HG03159 (cell line): ENCODE data around the gene ARHGEF12.
A peak's percentile ranks its signal among the peaks of the same experiment; 100 is the strongest.
"Not testable (repeated sequence)": the region's sequence is repeated elsewhere in the genome, so short reads cannot be mapped to it uniquely, and the experiment has no call there.

Experiments
- ATAC-seq: cut with Tn5 transposase; IDR thresholded peaks from one replicate; pipeline ENCODE4 v1.9.1; 2021; ENCODE audit warnings: mild to moderate bottlenecking, moderate library complexity; ENCODE audit not compliant: unreplicated experiment

The ARHGEF12 gene

DNA sequence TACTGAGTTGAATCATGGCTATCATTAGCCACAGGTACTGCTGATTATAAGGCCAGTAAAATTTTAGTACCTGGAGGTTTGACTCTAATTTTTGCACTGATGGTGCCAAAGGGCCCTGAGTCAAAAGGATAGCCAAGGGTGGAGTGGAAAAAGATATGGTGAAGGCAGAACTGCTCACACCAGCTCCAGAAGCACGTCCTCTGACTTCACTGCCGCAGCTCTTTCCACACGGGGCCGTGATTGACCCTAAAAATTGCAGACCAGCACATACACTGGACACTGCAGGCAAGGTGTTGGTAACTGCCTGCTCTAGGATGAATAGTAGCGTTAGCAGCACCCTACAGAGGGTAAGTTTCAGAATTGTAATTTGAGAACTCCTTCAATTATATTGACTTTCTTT lies 149.9 kb downstream of the ARHGEF12 start:
- no peak for ATAC-seq

DNA sequence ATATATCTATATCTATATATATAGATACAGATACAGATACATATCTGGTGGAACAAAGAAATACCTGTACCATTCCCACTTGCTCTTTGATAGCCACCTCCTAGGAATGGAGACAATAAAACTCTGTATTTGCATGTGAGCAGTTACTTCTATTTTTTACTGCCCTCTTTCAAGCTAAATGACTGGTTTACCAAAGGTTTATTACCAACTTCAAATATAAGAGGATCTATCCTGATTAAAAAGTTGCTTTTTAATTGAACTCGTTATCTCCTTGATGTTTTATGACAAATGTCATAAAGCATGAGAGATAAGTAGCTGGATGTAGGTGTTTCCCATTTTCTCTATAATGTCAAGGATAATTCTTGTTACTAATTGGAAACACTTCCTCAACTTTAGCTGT lies 153.6 kb downstream of the ARHGEF12 start:
- ATAC-seq = no peak

DNA sequence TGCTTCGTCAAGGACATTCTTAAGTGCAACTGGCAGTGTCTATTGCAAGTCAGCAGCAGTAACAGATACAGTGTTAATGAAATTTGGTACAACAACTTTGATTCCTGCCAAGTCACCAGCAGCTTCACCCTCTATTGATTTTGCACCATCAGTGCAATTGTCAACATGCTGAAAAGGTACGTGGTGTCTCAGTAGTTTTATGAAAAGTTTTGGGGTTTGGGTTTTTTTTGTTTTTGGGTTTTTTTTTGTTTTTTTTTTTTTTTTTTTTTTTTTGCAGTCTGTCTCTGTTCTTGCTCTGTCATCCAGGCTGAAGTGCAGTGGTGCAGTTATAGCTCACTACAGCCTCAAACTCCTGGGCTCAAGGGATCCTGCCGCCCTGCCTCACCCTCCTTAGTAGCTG lies 156.3 kb downstream of the ARHGEF12 start:
- no peak for ATAC-seq

DNA sequence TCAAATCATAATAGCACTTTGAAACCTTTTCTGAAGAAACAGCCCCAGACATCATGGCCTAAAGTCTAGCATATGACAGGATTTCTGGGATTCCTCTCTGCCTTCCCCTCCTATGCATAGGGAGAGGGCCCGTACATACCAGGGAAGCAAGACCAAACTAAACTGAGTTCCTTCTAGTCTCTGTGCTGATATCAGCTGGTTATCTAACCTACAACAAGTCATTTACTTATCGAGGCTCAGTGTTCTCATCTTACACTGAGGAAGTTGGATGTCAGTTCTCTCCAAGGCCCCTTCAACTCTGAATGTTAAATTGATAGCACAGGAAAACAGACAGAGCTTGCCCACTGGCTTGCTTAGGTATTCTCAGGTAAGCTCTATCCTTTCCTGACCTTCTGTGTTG lies 158.4 kb downstream of the ARHGEF12 start:
- no peak for ATAC-seq

DNA sequence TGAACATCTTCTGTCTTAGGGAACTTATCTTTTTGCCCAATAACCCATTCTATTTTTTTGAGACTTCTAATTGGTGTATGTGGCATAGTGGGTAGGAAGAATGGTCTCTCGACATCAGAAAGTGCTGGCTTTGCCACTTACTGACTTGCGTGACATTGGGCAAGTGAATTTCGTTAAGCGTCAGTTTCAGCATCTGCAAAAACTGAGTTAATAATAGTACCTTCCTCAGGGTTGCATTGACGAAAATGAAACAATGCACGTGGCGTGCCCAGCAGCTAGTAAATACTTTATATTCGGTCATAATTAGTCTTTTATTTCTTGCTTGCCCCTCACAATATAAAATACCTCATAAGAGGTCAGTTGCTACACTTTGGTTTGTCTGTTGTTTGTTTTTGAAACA lies 162.9 kb downstream of the ARHGEF12 start:
- no peak for ATAC-seq

DNA sequence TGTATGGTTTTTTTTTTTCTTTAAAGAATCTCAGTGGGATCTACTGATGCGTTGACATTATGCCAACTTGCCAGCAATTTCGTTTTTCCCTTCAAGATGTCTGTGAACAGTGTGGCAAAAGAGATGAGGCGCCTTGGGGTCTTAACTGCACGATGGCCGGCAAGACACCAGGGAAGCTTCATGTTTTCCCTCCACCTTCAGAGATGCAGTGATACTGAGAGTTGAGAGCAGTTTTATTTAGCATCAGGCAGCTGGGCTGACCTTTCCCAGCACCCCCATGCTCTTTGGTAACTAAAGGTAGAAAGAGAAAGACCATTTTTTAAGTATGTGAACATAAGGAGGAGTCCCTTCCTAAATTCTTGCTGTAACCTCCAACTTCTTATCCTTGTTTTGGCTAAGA lies 163.6 kb downstream of the ARHGEF12 start:
- ATAC-seq = no peak

DNA sequence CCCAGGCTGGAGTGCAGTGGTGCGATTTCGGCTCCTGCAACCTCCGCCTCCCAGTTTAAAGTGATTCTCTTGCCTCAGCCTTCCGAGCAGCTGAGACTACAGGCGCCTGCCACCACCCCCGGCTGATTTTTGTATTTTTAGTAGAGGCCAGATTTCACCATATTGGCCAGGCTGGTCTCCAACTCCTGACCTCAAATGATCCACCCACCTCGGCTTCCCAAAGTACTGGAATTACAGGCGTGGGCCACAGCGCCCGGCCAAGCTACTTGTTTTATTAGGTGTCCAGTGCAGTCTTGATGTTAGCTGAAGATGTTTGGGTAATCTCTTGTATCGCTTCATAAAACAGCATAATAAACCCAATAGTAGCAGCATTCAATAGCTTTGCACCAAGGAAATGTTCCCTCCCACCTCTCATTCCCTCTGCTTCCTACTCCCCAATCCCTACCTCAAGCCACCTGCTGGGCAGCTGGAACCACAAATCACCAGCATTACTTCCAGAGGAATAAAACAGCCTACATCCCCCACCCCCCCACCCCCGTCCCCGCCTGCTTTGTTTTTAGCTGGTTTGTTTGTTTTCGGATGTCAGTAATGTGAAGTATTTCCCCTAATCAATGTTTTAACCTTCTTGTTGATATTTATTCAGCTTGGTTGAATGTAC lies 164.3 kb downstream of the ARHGEF12 start:
- no peak for ATAC-seq

DNA sequence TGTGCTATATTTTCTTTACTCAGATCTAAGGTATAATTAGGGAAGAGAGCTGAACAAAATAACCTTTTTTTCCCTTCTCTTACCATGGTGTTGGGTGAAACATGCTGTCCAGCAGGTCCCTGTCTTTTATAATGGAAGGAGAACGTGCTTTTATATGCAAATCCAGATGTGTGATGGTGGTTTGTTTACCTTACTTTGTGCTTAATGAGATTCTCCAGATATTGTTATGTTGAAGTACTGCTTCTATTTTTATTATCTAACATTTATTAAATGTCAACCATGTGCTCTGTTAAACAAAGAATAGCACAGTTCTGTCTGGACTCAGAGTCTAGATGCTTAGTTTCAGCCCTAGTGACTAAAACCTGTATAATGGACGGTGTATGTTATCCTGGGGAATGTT lies 165.2 kb downstream of the ARHGEF12 start:
- ATAC-seq = no peak

DNA sequence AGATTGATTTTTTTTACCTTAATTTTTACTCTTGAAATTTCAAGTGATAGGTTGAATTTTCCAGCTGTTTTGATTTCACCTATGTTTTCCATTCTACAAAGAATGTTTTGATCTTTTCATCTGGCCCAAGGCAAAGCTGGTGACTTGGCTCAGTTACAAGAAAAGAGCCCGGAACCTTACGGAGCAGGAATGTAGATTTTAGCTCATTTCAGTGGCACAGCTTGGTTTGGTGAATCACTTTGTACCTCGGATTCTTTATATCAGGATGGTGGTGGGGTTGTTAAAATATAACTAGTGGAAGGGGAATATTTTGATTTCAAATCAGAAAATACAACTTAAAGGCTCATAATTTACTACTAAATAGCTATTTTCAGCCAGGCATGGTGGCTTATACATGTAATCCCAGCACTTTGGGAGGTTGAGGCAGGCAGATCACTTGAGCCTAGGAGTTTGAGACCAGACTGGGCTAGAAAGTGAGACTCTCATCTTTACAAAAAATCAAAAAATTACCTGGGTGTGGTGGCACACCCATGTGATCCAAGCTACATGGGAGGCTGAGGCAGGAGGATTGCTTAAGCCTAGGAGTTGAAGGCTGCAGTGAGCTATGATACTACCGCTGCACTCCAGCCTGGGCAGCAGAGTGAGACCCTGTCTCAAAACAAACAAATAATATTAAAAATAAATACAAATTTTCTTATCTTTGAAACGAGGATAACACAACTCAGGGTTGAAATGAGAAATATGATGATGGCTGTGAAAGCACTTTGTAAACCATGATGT lies 166.0 kb downstream of the ARHGEF12 start:
- ATAC-seq = no peak

DNA sequence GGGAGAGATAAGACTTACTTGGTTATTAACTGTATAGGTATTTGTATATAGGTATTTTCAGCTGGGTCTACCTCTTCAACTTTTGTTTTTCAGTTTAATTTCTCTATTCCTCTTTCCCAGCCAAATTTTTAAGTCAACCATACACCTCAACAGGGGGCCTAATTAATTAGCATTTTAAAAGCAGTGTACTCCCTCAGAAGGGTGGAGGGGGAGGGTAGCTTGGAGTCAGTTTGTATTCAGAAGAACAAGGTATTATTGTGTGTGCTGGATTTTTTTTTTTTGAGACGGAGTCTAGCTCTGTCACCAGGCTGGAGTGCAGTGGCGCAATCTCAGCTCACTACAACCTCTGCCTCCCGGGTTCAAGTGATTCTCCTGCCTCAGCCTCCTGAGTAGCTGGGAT lies 167.3 kb downstream of the ARHGEF12 start:
- ATAC-seq = not testable (repeated sequence)

DNA sequence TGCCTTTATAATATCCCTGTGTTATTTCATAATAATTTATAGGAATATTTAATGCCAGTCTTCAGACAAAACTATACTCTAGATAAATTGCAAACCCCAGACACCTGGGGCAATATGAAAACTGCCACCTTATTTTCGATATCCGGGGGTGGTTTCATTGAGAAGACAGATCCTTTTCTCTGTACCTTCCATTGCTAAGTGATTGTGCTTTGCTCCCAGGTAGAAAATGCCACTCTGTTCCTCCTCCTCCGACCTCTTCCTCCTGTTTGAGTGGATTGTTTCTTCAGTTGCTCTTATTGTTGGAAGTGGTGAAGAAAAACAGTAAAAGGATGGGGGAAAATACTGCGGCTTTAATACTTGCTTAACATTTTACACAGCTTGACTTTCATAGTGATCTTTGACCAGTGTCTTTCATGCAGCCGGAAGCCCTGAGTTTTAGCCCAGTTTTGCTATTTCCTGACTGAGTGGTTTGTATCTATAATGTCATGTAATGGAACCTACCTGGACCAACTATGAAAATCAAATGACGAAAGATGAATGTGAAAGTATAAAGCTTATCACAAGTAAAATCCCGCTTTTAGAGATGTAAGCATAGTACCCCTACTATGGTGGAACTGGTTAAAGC lies 169.7 kb downstream of the ARHGEF12 start:
- no peak for ATAC-seq

DNA sequence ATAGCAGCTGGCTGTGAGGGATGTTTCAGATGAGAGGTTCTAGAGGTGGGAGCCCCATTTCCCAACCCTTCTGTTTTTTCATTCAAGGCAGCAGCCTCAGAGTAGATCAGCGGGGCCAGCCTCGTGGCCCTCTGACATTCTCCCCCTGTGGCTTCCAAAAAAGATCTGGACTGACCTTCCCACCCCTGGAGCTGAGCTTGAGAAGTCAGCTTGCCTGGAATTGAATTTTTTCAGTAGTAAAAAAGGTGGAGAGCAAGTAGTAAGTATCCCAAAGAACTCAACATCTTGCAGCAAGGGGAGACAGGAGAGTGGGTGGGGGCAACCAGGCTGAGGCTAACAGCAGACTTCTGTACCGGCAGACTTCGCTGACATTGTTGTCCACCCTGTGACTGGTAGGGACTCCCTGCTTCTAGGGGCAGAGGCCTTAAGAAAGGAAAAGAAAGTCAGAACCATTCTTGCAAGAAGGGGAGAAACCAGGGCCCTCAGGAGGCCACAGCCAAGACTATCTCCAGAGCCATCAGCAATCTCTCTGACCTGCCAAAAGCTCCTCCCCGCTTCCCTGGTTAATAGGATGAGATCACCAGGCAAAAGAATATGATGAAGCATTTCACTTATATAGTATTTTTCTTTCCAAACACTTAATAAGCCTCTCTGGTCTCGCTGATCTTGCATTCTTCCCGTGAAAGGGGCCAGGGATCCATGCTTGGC lies 173.3 kb downstream of the ARHGEF12 start:
- ATAC-seq = no peak

DNA sequence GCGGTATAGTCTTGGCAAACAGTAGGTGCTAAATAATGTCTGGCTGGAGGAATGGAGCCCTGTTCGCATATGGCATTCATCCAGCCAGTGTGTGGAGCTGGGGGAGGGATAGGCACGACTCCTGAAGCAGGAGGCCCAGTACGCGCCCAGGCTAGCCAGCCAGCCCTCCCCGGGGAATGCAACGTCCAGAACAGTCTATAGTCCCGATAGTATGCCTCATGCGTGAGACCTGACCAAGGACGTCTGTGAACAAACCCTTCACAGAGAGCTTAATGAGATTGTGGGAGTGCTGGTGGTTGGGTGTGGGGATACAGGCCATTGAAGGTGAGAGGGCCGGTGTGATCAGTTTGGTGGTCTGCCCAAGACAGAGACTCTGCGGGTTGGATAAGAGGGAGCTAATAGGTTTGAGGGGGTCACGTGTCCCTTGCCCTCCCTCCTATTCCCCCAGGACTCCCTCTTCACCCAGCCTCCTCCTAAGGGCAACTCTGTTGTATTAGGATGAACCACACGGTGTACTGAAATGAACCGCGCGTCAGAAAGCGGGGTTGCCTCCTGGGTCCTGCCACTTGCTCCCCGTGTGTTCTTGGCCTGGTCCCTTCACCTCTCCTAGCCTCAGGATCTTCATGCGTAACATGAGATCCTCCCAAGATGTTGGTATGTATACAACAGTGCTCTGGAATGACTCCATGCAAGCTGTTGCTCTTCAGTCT lies 174.3 kb downstream of the ARHGEF12 start:
- ATAC-seq = no peak

DNA sequence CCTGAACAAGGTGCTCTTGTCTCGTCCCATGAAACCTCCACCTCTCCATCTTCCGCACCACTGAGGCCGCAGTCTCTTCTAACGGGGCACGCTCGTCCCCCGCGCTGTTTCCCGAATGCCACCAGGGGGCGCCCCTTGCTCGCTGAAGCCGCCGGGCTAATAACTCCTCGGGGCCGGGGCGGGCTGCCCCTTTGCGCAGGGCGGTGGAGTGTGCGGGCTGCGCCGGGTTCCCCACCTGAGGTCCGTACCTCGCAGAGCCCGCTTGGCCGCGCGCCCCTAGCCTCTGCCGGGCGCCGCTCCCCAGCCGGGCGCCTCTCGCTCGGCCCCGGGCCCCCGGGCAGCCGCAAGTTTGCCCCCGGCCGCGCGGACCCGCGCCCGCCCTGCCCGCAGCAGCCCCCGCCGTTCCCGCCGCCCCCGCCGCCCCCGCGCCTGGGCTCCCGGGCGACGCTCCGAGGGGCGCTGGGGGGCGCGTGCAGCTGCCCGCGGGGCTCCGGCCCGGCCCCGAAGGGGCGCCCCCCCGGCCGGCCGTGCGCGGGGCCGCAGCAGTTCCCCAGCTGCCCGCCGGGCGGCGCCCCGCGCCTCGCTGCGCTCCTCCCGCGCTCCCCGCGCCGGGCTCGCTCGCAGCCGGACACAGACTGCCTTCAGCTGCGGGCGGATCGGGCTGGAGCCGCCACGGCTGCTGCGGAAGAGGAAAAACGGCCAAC lies 175.1 kb downstream of the ARHGEF12 start, which contains the start of gene GRIK4:
TSS of gene GRIK4 (plus strand) at position 633 of the 704 bp plus-strand sequence. CDS start 148,571 bp downstream, outside the sequence.
- ATAC-seq = peak; percentile 88

DNA sequence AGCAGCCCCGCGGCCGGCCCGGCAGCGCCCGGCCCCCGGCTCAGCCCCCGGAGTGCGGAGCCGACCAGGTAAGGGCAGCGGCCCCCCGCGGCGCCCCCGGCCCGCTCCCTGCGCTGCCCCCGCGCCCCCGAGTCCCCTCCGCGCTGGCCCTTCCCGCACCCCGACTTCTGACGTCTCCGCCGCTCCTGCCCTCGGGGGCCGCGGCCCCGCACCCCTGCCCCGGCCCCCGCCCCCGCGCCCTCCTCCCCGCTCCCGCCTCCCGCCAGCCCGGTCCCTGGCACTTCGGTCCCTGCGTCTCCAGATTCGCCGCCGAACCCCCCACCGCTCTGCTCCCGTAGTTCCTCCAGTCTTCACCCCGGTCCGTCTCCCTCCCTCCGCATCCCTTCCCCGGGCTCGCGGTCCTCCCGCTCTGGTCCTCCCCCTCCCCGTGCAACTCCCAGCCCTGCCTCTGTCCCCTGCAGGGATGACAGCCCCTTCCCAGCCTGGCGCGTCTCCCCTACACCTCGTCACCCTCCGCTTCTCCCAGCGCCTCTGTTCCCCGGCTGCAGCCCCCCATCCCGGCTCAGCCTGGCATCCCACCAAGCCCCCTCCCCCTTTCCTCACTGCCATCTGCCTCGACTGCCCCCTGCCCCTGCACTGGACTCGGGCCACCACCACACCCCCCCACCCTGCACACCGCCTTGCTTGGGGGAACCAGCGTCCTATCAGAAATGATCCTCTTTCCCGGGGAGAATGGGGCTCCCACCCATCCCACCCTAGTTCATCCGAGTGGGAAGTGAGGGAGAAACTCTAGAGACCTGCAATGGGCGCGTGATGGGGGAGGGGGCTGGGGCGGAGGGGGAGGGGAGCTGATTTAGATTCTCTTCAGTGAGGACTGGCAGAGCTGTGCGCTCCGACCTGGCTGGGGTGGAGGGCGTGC lies 175.9 kb downstream of the ARHGEF12 start:
- no peak for ATAC-seq

DNA sequence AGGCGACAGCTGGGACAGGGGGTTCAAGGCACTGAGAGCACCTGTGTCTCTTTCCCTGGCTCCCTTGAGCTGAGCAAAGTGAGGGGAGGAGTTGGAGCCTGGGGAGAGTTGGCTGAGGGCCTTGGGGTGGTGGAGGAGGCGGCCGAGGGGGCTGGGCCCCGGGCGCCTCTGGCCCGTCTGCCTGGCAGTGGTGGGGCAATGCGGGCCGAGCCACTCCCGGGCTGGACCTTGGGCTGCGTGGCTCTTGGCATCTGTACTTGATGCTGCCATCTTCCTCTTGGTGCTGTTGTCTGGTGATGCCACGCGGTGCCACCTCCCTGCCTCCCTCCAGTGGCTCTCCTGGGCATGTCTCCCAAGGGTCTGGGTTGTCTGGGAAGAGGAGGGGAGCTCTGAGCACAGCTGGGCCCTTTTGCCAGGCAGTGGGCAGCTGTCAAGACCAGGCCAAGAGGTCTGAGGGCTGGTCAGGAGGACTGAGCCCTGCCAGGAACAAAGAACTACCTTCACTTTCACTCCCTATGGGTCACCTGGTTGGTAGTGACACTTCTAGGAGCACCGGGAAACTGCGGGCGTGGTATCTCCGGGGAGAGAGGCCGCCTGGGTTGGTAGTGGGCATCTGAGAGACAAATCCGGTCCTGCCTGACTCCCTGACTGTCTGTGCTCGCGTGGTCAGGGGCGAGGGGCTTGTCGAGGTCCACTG lies 176.7 kb downstream of the ARHGEF12 start:
- no peak for ATAC-seq

DNA sequence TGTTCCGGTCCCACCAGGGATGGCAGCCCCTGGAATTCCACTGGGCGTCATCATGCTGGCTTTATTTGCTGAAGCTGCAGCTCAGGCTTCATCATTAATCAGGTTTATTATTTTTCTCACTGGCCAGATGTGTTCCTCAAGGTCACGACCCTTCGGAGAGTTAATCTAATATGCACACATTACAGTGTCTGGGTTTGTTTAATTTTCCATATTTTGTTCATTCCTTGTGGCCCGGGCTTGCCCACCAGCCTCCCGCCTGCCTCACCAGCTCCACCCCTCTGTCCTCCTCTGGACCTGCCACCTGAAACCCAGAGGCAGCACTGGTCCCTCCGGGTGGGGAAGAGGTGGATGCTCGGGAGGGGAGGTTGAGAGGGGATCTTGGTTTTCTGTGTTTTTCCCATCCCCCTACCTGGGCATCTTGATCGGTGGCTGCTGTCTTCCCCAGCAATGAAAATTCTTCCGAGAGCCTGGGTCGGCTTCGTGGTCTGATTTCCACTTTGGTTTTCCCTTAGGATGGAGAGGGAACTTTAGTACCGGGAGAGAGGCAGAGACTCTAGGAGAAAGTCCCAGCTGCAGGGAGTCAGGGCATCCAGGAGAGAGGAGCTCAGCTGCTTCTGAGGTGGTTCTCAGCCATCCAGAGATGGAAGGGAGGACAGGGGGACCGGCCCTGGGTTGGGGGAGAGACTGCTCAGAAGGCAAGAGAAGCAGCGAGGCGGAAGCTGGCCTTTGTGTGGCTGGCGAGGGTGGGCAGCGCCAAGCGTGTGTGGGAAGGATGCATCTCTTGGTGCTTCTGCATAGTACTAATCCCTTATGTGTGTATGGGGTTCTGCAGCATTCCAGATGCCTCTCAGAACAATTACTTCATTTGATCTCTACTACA lies 177.5 kb downstream of the ARHGEF12 start:
- no peak for ATAC-seq
